ENCODE data around the gene ACOT13.
"Not testable (repeated sequence)": the region's sequence is repeated elsewhere in the genome, so short reads cannot be mapped to it uniquely, and the experiment has no call there.

ACOT13 gene

DNA sequence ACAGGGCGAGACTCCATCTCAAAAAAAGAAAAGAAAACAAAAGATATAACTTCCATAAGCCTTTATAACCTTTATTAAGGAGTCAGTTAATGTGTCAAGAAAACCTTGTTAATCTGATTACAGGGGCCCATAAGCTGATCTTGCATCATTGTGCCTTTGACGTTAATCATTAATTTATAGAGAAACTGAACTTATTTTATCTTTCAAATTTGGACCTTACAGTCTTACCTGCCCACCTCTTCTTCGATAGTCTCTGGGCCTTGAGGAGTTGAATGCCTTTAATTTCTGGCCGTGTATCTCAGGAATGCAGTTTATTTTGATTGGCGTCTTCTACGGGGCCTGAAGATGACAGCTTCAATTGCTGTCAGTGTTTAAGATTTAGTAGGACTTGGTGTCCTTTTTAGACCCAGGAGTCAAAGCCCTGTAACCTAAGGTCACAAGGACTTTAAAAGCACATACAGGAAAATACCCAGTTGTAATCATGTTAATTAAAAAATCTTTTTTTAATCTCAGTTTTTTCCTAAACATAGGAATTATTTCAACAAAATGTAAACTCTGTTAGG, 5.8 kb downstream of the ACOT13 start:
- TF ChIP-seq ZFX (IDR thresholded peaks at IDR 0.05; ENCODE audit: borderline replicate concordance), result no peak
- no peak for TF ChIP-seq CTCF (IDR thresholded peaks at IDR 0.05)
- H3K27ac ChIP-seq, result no peak overlapping the region

- H3K27ac ChIP-seq, result no peak overlapping the region
- TF ChIP-seq CTCF (IDR thresholded peaks at IDR 0.05), result no peak
- no peak for TF ChIP-seq ZFX (IDR thresholded peaks at IDR 0.05; ENCODE audit: borderline replicate concordance)
Measured at GRCh38 chr6:24673625-24674024, 6.7 kb downstream of the ACOT13 start.

- H3K27ac ChIP-seq, result not testable (repeated sequence)
Measured at GRCh38 chr6:24678792-24679352, 12.0 kb downstream of the ACOT13 start.

GRCh38 chr6:24680582-24680981, 13.7 kb downstream of the ACOT13 start:
- TF ChIP-seq CTCF (IDR thresholded peaks at IDR 0.05) (no peak), ZFX (IDR thresholded peaks at IDR 0.05; ENCODE audit: borderline replicate concordance) (no peak)
- H3K27ac ChIP-seq, result no peak overlapping the region

DNA sequence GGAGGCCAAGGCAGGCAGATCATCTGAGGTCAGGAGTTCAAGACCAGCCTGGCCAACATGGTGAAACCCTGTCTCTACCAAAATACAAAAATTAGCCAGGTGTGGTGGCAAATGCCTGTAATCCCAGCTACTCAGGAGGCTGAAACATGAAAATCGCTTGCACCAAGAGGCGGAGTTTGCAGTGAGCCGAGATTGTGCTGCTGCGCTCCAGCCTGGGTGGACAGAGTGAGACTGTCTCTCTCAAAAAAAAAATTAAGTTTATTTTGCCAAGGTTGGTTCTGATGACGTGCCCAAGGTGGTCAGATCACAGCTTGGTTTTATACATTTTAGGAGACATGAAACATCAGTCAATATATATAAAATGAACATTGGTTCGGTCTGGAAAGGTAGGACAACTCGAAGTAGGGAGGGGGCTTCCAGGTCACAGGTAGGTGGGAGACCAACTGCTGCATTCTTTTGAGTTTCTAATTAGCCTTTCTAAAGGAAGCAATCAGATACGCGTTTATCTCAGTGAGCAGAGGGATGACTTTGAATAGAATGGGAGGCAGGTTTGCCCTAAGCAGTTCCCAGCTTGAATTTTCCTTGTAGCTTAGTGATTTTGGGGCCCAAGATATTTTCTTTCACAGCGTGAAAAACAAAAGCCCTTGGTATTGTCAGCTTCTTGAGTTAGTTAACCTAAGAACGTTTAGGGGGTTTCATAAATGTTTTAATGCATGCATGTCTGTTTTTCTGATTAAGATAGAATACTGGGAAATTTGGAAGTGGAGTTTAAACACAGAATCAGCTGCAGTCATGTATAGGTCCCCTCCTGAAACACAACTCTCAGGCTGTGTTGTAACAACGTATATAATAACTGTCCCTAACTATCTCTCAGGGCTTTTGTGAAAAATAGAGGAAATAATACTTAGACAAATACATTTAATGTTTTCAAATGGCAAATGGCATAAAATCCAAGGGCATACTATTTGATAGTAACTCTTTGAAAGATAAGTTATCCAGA, 16.7 kb downstream of the ACOT13 start:
- no peak for TF ChIP-seq ZFX (IDR thresholded peaks at IDR 0.05; ENCODE audit: borderline replicate concordance)
- TF ChIP-seq CTCF (IDR thresholded peaks at IDR 0.05), result no peak
- no peak overlapping the region for H3K27ac ChIP-seq

- H3K27ac ChIP-seq, result no peak overlapping the region
- TF ChIP-seq ZFX (IDR thresholded peaks at IDR 0.05; ENCODE audit: borderline replicate concordance), result no peak
- TF ChIP-seq CTCF (IDR thresholded peaks at IDR 0.05), result no peak
Measured at GRCh38 chr6:24686408-24686807, 19.5 kb downstream of the ACOT13 start.

DNA sequence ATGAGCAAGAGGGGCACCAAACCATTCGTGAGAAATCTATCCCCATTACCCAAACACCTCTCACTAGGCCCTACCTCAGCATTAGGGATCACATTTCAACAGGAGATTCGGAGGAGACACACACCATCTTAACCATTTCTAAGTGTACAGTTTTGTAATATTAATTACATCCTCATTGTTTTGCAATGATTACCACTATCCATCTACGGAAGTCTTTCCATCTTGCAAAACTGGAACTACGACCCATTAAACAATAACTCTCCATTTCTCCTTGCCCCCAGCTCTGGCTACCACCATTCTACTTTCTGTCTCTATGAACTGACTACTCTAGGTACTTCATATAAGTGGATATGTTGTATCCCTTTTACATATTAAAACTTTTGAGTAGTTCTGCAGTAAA, 20.1 kb downstream of the ACOT13 start:
- no peak overlapping the region for H3K27ac ChIP-seq
- no peak for TF ChIP-seq ZFX (IDR thresholded peaks at IDR 0.05; ENCODE audit: borderline replicate concordance)
- TF ChIP-seq CTCF (IDR thresholded peaks at IDR 0.05), result no peak

All from 22Rv1 (cell line).